ENCODE measurements around the gene CRY2. TPM values are rescaled to one million over a fixed set of nuclear protein-coding genes. Genes with fewer than 3 reads are reported as not detected.
"Not testable (repeated sequence)": the region's sequence is repeated elsewhere in the genome, so short reads cannot be mapped to it uniquely, and the experiment has no call there.

CRY2 gene
- polyA plus RNA-seq, 1 experiment: 11.7 TPM

DNA sequence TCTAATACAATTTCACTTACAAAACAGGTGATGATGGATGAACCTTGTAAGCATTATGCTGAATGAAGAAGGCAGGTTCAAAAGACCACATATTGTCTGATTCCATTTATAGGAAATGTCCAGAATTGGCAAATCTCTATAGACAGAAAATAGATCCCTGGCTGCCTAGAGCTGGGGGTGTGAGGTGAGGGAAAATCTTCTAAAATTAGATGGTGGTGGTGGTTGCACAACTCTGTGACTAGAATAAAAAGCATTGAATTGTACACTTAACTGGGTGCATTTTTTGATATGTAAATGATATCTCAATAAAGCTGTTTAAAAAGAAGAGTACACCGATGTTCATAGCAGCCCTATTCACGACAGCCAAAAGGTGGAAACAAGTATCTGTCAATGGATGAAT lies 16.7 kb upstream of the CRY2 start:
- DNase-seq (ENCODE audit: low read depth, low spot score): no peak
- Histone ChIP-seq H3K27me3 (ENCODE audit: control insufficient read depth, insufficient read depth, low read length) (peaks cover 46% of the 10 kb centered on the region), H3K4me3 (ENCODE audit: low read depth, low read length) (no peak overlapping the region), H3K9me3 (ENCODE audit: control insufficient read depth, insufficient read depth, low read length) (no peaks in the 10 kb centered on the region; the same call in 1 of the 2 replicates), H3K27ac (ENCODE audit: low read depth, low read length) (no peak overlapping the region)
- ChIA-PET CTCF (interaction anchor here (4.4 kb wide), 1 partner anchor 12 kb away, joined by 27 read pairs; no protein-coding TSS in a partner anchor), POLR2A (no interaction called here)
- TF ChIP-seq, protein P1, sequence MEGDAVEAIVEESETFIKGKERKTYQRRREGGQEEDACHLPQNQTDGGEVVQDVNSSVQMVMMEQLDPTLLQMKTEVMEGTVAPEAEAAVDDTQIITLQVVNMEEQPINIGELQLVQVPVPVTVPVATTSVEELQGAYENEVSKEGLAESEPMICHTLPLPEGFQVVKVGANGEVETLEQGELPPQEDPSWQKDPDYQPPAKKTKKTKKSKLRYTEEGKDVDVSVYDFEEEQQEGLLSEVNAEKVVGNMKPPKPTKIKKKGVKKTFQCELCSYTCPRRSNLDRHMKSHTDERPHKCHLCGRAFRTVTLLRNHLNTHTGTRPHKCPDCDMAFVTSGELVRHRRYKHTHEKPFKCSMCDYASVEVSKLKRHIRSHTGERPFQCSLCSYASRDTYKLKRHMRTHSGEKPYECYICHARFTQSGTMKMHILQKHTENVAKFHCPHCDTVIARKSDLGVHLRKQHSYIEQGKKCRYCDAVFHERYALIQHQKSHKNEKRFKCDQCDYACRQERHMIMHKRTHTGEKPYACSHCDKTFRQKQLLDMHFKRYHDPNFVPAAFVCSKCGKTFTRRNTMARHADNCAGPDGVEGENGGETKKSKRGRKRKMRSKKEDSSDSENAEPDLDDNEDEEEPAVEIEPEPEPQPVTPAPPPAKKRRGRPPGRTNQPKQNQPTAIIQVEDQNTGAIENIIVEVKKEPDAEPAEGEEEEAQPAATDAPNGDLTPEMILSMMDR (IDR thresholded peaks at IDR 0.05; ENCODE audit: low read depth, low read length): no peak

DNA sequence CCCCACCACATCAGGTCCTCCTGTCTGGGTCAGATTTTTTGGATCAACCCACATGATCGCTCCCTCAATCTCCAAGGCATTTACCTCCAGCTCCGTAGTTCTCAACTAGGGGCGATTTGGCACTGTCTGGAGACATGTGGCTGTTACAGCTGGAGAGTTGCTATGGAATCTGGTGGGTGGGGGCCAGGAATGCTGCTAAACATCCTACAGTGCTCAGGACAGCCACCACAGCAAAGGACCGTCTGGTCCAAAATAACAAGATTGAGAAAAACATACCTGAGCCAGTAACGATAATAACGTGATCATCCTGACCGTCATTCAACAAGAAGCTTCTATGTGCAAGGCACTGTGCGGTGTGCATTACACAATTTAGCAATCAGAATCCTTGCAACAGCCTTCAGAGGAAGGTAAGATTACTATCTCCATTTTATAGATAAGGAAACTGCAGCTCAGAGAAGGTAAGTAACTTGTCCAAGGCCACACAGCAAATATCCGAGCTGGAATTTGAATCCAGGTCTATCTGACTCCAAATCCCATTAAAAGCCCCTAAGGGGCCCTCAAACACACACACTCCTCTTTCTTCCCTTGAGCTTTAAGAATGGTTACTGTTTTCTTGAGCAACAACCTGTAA lies 14.3 kb upstream of the CRY2 start:
- DNase-seq (ENCODE audit: low read depth, low spot score): no peak
- Histone ChIP-seq H3K27ac (ENCODE audit: low read depth, low read length) (no peak overlapping the region), H3K9me3 (ENCODE audit: control insufficient read depth, insufficient read depth, low read length) (no peaks in the 10 kb centered on the region), H3K27me3 (ENCODE audit: control insufficient read depth, insufficient read depth, low read length) (peaks cover 35% of the 10 kb centered on the region), H3K4me3 (ENCODE audit: low read depth, low read length) (no peak overlapping the region)
- CTCF ChIA-PET: interaction anchor here (3.1 kb wide), 1 partner anchor 10 kb away, joined by 31 read pairs; no protein-coding TSS in a partner anchor
- TF ChIP-seq, protein P1 (IDR thresholded peaks at IDR 0.05; ENCODE audit: low read depth, low read length): no peak
- POLR2A ChIA-PET: no interaction called here

DNA sequence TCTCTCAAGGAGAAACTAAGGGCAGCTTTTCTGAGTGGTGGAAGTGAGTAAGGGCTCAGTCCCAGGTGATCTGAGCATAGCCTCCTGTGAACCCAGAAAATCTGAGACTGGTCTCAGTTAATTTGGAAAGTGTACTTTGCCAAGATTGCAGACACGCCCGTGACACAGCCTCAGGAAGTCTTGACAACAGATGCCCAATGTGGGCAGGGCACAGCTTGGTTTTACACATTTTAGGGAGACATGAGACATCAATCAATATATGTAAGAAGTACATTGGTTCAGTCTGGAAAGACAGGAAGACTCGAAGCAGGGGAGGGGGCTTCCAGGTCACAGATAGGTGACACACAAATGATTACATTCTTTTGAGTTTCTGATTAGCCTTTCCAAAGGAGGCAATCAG lies 13.5 kb upstream of the CRY2 start:
- no peak for DNase-seq (ENCODE audit: low read depth, low spot score)
- TF ChIP-seq, protein P1 (IDR thresholded peaks at IDR 0.05; ENCODE audit: low read depth, low read length): no peak
- H3K27me3 ChIP-seq (ENCODE audit: control insufficient read depth, insufficient read depth, low read length): peaks cover 28% of the 10 kb centered on the region
- CTCF ChIA-PET: interaction anchor here (2.1 to 3.1 kb wide), 2 partner anchors 9 to 11 kb away, joined by 11 to 31 read pairs; no protein-coding TSS in a partner anchor
- POLR2A ChIA-PET: no interaction called here
- no peak overlapping the region for H3K27ac ChIP-seq (ENCODE audit: low read depth, low read length)
- H3K4me3 ChIP-seq (ENCODE audit: low read depth, low read length): no peak overlapping the region
- H3K9me3 ChIP-seq (ENCODE audit: control insufficient read depth, insufficient read depth, low read length): no peaks in the 10 kb centered on the region

- TF ChIP-seq, protein P1 (IDR thresholded peaks at IDR 0.05; ENCODE audit: low read depth, low read length): no peak
- ChIA-PET POLR2A (no interaction called here), CTCF (interaction anchor here (1.0 to 3.1 kb wide), 4 partner anchors 8 to 131 kb away, joined by 3 to 31 read pairs (median 10); no protein-coding TSS in a partner anchor)
- no peak for DNase-seq (ENCODE audit: low read depth, low spot score)
- H3K27ac ChIP-seq (ENCODE audit: low read depth, low read length): no peak overlapping the region
- H3K9me3 ChIP-seq (ENCODE audit: control insufficient read depth, insufficient read depth, low read length): no peaks in the 10 kb centered on the region
- H3K27me3 ChIP-seq (ENCODE audit: control insufficient read depth, insufficient read depth, low read length): peaks cover 28% of the 10 kb centered on the region
- H3K4me3 ChIP-seq (ENCODE audit: low read depth, low read length): no peak overlapping the region
These were observed 12.9 kb upstream of the CRY2 start for GRCh38 chr11:45834298-45834756.

- no peak for DNase-seq (ENCODE audit: low read depth, low spot score)
- CTCF ChIA-PET: no interaction called here
- TF ChIP-seq, protein P1 (IDR thresholded peaks at IDR 0.05; ENCODE audit: low read depth, low read length): no peak
- Histone ChIP-seq H3K9me3 (ENCODE audit: control insufficient read depth, insufficient read depth, low read length) (no peaks in the 10 kb centered on the region), H3K27me3 (ENCODE audit: control insufficient read depth, insufficient read depth, low read length) (peaks cover 10% of the 10 kb centered on the region), H3K27ac (ENCODE audit: low read depth, low read length) (no peak overlapping the region), H3K4me3 (ENCODE audit: low read depth, low read length) (no peak overlapping the region)
- POLR2A ChIA-PET: no interaction called here
These were observed 8.1 kb upstream of the CRY2 start for GRCh38 chr11:45839204-45839603.

- H3K9me3 ChIP-seq (ENCODE audit: control insufficient read depth, insufficient read depth, low read length); H3K4me3 ChIP-seq (ENCODE audit: low read depth, low read length); DNase-seq (ENCODE audit: low read depth, low spot score); POLR2A ChIA-PET; H3K27ac ChIP-seq (ENCODE audit: low read depth, low read length); H3K27me3 ChIP-seq (ENCODE audit: control insufficient read depth, insufficient read depth, low read length): not testable (repeated sequence)
- CTCF ChIA-PET: interaction anchor here (0.6 kb wide), 1 partner anchor 11 kb away, joined by 4 read pairs; no protein-coding TSS in a partner anchor
These were observed 7.0 kb upstream of the CRY2 start for GRCh38 chr11:45840251-45840650.

Measured in AG04450 (cell line).